Liver (tissue), 9 donors: ENCODE measurements around the gene UNC93B1. TPM values are rescaled to one million over a fixed set of nuclear protein-coding genes. Genes with fewer than 3 reads are reported as not detected.

Source experiments
- DNase-seq: peaks from one replicate; pipeline ENCODE4 v3.0.0-alpha.2; 2017; ENCODE audit warnings: low spot score
- H3K27ac ChIP-seq, 2 donors: one replicate each; pipeline ENCODE4 v1.7.0; 2013; ENCODE audit warnings: inconsistent platforms in 2 of 2, low read length in 2 of 2, control low read depth in 1 of 2, low read depth in 1 of 2, mild to moderate bottlenecking in 1 of 2
- H3K27me3 ChIP-seq, 4 donors: one replicate each; pipeline versions ENCODE4 v1.6.1 to v1.7.0; 2013; ENCODE audit warnings: low read length in 3 of 4, inconsistent platforms in 1 of 4, mild to moderate bottlenecking in 1 of 4, moderate library complexity in 1 of 4; ENCODE audit not compliant: control insufficient read depth in 4 of 4, insufficient read depth in 4 of 4
- H3K36me3 ChIP-seq, 4 donors: one replicate each; pipeline versions ENCODE4 v1.6.1 to v1.7.0; 2013; ENCODE audit warnings: low read length in 3 of 4, mild to moderate bottlenecking in 3 of 4, low read depth in 1 of 4, moderate library complexity in 1 of 4; ENCODE audit not compliant: control insufficient read depth in 4 of 4, insufficient read depth in 3 of 4
- H3K4me1 ChIP-seq, 4 donors: one replicate each; pipeline versions ENCODE4 v1.6.1 to v1.7.0; 2013; ENCODE audit warnings: low read length in 3 of 4, mild to moderate bottlenecking in 3 of 4, moderate library complexity in 1 of 4; ENCODE audit not compliant: control insufficient read depth in 4 of 4, insufficient read depth in 4 of 4
- H3K4me3 ChIP-seq, 3 donors: one replicate each; pipeline versions ENCODE4 v1.6.1 to v1.7.0; 2013; ENCODE audit warnings: low read length in 3 of 3, control low read depth in 1 of 3, low read depth in 1 of 3, mild to moderate bottlenecking in 1 of 3
- H3K9ac ChIP-seq, 2 donors: one replicate each; pipeline ENCODE4 v1.7.0; 2013; ENCODE audit warnings: low read length in 2 of 2, mild to moderate bottlenecking in 2 of 2, moderate library complexity in 2 of 2, control low read depth in 1 of 2, low read depth in 1 of 2
- H3K9me3 ChIP-seq, 4 donors: one replicate each; pipeline versions ENCODE4 v1.6.1 to v1.7.0; 2013; ENCODE audit warnings: low read length in 3 of 4; ENCODE audit not compliant: control insufficient read depth in 4 of 4
- EGR1 ChIP-seq, 2 donors: IDR thresholded peaks; 2 replicates each; pipeline ENCODE4 v1.6.1; 2016 to 2018; ENCODE audit warnings: antibody characterized with exemption in 2 of 2, low read depth in 2 of 2
- FOXA1 ChIP-seq: IDR thresholded peaks from 2 replicates; pipeline ENCODE4 v1.6.1; 2016; ENCODE audit warnings: antibody characterized with exemption
- FOXA2 ChIP-seq: IDR thresholded peaks from 2 replicates; pipeline ENCODE4 v1.6.1; 2016; ENCODE audit warnings: antibody characterized with exemption
- GABPA ChIP-seq, 2 donors: IDR thresholded peaks in 1 of 2; conservative IDR thresholded peaks in 1 of 2; 2 replicates each; pipeline ENCODE4 v1.6.1; 2016; ENCODE audit warnings: antibody characterized with exemption in 2 of 2, mild to moderate bottlenecking in 1 of 2, moderate library complexity in 1 of 2
- HNF4A ChIP-seq, 2 donors: conservative IDR thresholded peaks; 2 replicates each; pipeline ENCODE4 v1.6.1; 2016; ENCODE audit warnings: antibody characterized with exemption in 2 of 2, mild to moderate bottlenecking in 2 of 2
- HNF4G ChIP-seq: IDR thresholded peaks from 2 replicates; pipeline ENCODE4 v1.6.1; 2016; ENCODE audit warnings: antibody characterized with exemption
- SP1 ChIP-seq: IDR thresholded peaks from 2 replicates; pipeline ENCODE4 v1.6.1; 2018; ENCODE audit warnings: antibody characterized with exemption, mild to moderate bottlenecking
- TAF1 ChIP-seq: conservative IDR thresholded peaks from 2 replicates; pipeline ENCODE4 v1.6.1; 2016; ENCODE audit warnings: antibody characterized with exemption, mild to moderate bottlenecking
- YY1 ChIP-seq: IDR thresholded peaks from 2 replicates; pipeline ENCODE4 v1.6.1; 2016; ENCODE audit warnings: antibody characterized with exemption, mild to moderate bottlenecking
- WGBS: extraction: QIAGEN DNeasy Blood & Tissue Kit; methylation state at CpG from one replicate; pipeline ENCODE4 v1.1.7; 2013; 5-methylcytosine and 5-hydroxymethylcytosine counted together
- polyA plus RNA-seq, 2 donors: library from polyadenylated mRNA; stranded (reverse) in 1 of 2; unstranded in 1 of 2; fragments of 200-250 nt in 1 of 2; fragments of >200 nt in 1 of 2; fragmentation: Nextera tagmentation in 1 of 2; extraction: Ambion mirVana in 1 of 2; gene quantifications; one replicate each; pipeline versions ENCODE4 v1.2.1 to v1.2.3, GENCODE V29; 2013 to 2015
- total RNA-seq, 2 donors: library from RNA; depleted of rRNA; stranded (reverse); fragments of >200 nt; gene quantifications; one replicate each; pipeline ENCODE4 v1.2.3, GENCODE V29; 2014
- TF ChIP-seq, protein P1 (sequence below): IDR thresholded peaks from 2 replicates; pipeline ENCODE4 v1.6.1; 2016; ENCODE audit warnings: antibody characterized with exemption
- TF ChIP-seq, protein P2 (sequence below): IDR thresholded peaks from 2 replicates; pipeline ENCODE4 v1.6.1; 2016; ENCODE audit warnings: antibody characterized with exemption, mild to moderate bottlenecking
- TF ChIP-seq, protein P3 (sequence below): fragments of 150-350 bp; IDR thresholded peaks from 2 replicates; pipeline ENCODE4 v1.5.1; 2017; ENCODE audit warnings: improper control_type of control experiment, low read depth, low read length; ENCODE audit not compliant: missing input control
- donor health status: healthy.
- donor health status: healthy.
- donor health status: healthy.
- donor health status: healthy.
- donor health status: healthy.

UNC93B1 gene
- total and polyA plus RNA-seq, 4 donors: 9.2 to 19.1 (median 15.0) TPM

DNA sequence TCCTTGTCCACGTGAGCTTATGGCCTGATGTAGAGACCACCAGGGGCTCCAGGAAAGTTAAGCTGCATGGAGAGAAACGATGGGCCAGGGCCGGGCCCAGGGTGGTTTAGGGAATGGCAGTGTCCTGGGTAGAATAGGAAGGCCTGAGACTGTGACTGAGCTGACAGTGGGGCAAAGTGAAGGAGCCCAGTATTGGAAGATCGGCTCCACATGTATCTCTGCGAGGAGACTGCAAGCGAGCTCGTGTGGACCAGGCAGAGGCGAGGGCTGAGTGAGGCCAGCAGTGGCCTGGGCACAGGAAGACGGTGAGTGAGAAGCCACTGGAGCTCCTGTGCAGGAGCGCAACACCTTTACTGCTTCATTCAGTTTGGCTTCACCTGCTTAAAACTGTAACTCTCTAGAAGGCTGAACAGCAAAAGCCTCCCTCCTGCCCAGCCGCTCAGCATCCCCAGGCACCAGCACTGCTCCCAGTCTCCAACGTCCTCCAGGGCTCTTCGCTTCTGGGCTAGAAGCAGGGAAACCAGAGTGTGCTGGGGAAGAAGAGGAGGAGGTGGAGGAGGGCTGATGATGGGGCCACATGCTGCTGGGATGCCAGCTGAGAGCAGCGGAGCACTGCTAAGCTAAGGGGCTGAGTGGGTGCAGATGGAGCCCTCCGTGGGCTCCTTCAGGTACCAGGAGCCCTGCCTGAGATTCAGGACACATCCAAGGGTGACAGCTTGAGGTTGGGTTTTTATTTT lies 48.4 kb upstream of the UNC93B1 start (continued):
- TF ChIP-seq GABPA (IDR thresholded peaks at IDR 0.05 in 1 of 2, conservative IDR thresholded peaks at IDR 0.05 in 1 of 2) (no peak), HNF4A (conservative IDR thresholded peaks at IDR 0.05) (no peak), YY1 (no peak), FOXA1 (no peak), SP1 (no peak), TAF1 (no peak)
- TF ChIP-seq, protein P1, sequence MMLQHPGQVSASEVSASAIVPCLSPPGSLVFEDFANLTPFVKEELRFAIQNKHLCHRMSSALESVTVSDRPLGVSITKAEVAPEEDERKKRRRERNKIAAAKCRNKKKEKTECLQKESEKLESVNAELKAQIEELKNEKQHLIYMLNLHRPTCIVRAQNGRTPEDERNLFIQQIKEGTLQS: no peak

DNA sequence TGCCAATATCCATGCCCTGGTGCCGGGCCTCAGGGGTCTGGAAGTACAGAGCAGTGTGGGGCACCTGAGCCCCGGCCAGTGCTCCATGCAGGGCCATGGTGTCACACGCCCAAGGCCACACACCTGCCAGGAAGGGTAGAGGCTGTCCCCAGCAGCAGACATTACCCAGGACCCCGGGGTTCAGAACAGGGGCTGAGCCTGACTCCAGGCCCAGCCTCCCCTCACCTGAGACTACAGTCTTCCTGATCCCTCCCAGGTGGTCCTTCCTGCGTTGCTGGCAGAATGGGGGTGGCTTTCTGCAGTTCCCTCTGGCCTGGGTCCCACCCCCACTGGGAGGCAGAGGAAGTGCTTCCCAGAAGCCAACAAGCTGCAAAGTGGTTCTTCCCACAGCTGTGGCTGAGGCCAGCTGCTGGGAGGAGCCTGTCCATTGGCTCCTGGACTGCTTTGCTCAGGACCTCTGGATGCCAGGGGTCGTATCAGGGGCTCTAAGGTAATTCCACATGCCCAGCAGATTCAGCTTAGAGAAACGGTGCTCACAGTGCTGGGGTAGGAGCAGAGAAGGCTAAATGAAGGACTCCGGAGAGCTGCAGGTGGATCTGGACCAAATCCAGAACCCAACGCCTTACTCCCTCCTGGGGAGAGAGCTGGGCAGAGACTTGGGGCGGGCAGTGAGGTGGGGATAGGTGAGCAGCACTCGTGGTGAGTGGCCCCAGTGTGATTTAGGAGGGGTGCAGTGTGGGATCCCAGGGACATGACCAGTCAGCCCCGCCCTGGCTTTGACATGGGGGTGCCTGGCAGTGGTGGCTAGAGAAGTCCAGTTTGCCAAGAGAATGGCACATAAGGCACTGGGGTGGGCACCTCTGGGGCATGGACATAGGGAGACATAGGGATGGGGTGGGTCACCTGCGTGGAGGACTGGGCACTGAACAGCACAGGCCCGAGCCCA lies 47.6 kb upstream of the UNC93B1 start:
- 86% methylated on average over 14 of the region's 14 CpGs for WGBS
- Histone ChIP-seq H3K27me3 (no peaks in the 10 kb centered on the region), H3K9me3 (no peaks in the 10 kb centered on the region), H3K36me3 (peaks cover 7 to 56% (median 13%) of the 10 kb centered on the region in 4 donors), H3K27ac (no peak overlapping the region), H3K4me1 (no peaks in the 10 kb centered on the region), H3K4me3 (no peak overlapping the region), H3K9ac (no peak overlapping the region)
- TF ChIP-seq FOXA2: no peak
- TF ChIP-seq EGR1 (IDR thresholded peaks at IDR 0.05; ENCODE audit: low read depth in 2 of 2): no peak
- TF ChIP-seq HNF4A (conservative IDR thresholded peaks at IDR 0.05): no peak
- TF ChIP-seq GABPA (IDR thresholded peaks at IDR 0.05 in 1 of 2, conservative IDR thresholded peaks at IDR 0.05 in 1 of 2): no peak
- no peak for TF ChIP-seq HNF4G
- no peak for TF ChIP-seq YY1
- TF ChIP-seq, protein P2, sequence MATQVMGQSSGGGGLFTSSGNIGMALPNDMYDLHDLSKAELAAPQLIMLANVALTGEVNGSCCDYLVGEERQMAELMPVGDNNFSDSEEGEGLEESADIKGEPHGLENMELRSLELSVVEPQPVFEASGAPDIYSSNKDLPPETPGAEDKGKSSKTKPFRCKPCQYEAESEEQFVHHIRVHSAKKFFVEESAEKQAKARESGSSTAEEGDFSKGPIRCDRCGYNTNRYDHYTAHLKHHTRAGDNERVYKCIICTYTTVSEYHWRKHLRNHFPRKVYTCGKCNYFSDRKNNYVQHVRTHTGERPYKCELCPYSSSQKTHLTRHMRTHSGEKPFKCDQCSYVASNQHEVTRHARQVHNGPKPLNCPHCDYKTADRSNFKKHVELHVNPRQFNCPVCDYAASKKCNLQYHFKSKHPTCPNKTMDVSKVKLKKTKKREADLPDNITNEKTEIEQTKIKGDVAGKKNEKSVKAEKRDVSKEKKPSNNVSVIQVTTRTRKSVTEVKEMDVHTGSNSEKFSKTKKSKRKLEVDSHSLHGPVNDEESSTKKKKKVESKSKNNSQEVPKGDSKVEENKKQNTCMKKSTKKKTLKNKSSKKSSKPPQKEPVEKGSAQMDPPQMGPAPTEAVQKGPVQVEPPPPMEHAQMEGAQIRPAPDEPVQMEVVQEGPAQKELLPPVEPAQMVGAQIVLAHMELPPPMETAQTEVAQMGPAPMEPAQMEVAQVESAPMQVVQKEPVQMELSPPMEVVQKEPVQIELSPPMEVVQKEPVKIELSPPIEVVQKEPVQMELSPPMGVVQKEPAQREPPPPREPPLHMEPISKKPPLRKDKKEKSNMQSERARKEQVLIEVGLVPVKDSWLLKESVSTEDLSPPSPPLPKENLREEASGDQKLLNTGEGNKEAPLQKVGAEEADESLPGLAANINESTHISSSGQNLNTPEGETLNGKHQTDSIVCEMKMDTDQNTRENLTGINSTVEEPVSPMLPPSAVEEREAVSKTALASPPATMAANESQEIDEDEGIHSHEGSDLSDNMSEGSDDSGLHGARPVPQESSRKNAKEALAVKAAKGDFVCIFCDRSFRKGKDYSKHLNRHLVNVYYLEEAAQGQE: no peak
- TF ChIP-seq, protein P3, sequence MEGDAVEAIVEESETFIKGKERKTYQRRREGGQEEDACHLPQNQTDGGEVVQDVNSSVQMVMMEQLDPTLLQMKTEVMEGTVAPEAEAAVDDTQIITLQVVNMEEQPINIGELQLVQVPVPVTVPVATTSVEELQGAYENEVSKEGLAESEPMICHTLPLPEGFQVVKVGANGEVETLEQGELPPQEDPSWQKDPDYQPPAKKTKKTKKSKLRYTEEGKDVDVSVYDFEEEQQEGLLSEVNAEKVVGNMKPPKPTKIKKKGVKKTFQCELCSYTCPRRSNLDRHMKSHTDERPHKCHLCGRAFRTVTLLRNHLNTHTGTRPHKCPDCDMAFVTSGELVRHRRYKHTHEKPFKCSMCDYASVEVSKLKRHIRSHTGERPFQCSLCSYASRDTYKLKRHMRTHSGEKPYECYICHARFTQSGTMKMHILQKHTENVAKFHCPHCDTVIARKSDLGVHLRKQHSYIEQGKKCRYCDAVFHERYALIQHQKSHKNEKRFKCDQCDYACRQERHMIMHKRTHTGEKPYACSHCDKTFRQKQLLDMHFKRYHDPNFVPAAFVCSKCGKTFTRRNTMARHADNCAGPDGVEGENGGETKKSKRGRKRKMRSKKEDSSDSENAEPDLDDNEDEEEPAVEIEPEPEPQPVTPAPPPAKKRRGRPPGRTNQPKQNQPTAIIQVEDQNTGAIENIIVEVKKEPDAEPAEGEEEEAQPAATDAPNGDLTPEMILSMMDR: no peak
- no peak for TF ChIP-seq SP1
- DNase-seq: no peak
